ENCODE data around the gene RASSF1. TPM values are rescaled to one million over a fixed set of nuclear protein-coding genes. Genes with fewer than 3 reads are reported as not detected.

Gene RASSF1
- total and polyA plus RNA-seq, 10 of the 15 experiments (the other 5 are each of a cell fraction or from before 2014, with no cell fraction given): 4.4 to 59.6 (median 37.2) TPM

- no peak for FAIRE-seq
- ATAC-seq: no peak
- ChIA-PET CTCF (interaction anchor here (0.8 to 2.5 kb wide), 5 partner anchors 31 to 953 kb away, joined by 3 to 8 read pairs (median 6); no protein-coding TSS in a partner anchor), RAD21 (ENCODE audit: unreplicated experiment) (interaction anchor here (0.6 kb wide), 1 partner anchor 57 kb away, joined by 3 read pairs; the partner anchor contains the start of gene GNAI2), SMC1A (ENCODE audit: uncharacterized antibody, unreplicated experiment) (no interaction called here), POLR2A (interaction anchor here (0.6 to 2.1 kb wide), 4 partner anchors 26 to 59 kb away, joined by 3 to 11 read pairs (median 4); partner anchors contain the start of genes CYB561D2 and NPRL2)
- intact Hi-C loops (cut with micrococcal nuclease; ENCODE audit: unreplicated experiment): no loop called here
- Histone ChIP-seq H2AFZ (ENCODE audit: control insufficient read depth, low read depth, low read length) (peak overlapping the region; percentile 78), H3K79me2 (ENCODE audit: control insufficient read depth, insufficient read depth, low read length) (peaks cover 21% of the 10 kb centered on the region), H3K27ac (ENCODE audit: control insufficient read depth, insufficient read depth) (peak overlapping the region; percentile 66), H3K9ac (ENCODE audit: control insufficient read depth, insufficient read depth, low read length) (peak overlapping the region; percentile 64), H3K27me3 (replicated peaks in 1 of 2; ENCODE audit: control insufficient read depth in 2 of 2, insufficient read depth in 2 of 2, low read length in 1 of 2) (no peaks in the 10 kb centered on the region), H3K4me2 (ENCODE audit: control insufficient read depth, insufficient read depth) (peak overlapping the region; percentile 89), H3K4me3 (peak overlapping the region; percentile 62), H3K4me1 (ENCODE audit: control insufficient read depth, insufficient read depth, low read length) (peaks cover 6% of the 10 kb centered on the region), H4K20me1 (ENCODE audit: control insufficient read depth, insufficient read depth) (no peaks in the 10 kb centered on the region), H3K36me3 (ENCODE audit: control insufficient read depth in 2 of 2, insufficient read depth in 2 of 2, low read length in 1 of 2) (peaks cover 0 to 20% of the 10 kb centered on the region in 2 experiments; a peak in 3 of 4 replicates), H3K9me3 (replicated peaks; ENCODE audit: control insufficient read depth, insufficient read depth, low read length) (no peaks in the 10 kb centered on the region)
- in situ Hi-C loops (cut with MboI): no loop called here
- WGBS (ENCODE audit: insufficient coverage, insufficient replicate concordance, low lambda C conversion rate, missing lambda C conversion rate): 79% methylated on average over 12 of the region's 12 CpGs
- no peak for TF ChIP-seq TARDBP (IDR thresholded peaks at IDR 0.05; ENCODE audit: borderline replicate concordance)
- no peak for TF ChIP-seq SIX5 (IDR thresholded peaks at IDR 0.05; ENCODE audit: low read depth, low read length, severe bottlenecking)
- TF ChIP-seq REST (IDR thresholded peaks at IDR 0.05; ENCODE audit: low read depth, low read length): no peak
- no peak for TF ChIP-seq JUND (IDR thresholded peaks at IDR 0.05; ENCODE audit: low read depth, low read length)
- TF ChIP-seq MTA3 (IDR thresholded peaks at IDR 0.05; ENCODE audit: borderline replicate concordance, low read length): no peak
- no peak for TF ChIP-seq SMAD5 (IDR thresholded peaks at IDR 0.05; ENCODE audit: low read depth)
- TF ChIP-seq EED (IDR thresholded peaks at IDR 0.05; ENCODE audit: low read depth): no peak
- no peak for DNase-seq (ENCODE audit: low read depth, low spot score)
- no TSS peak for BruUV-seq (replicated peaks)
Measured at GRCh38 chr3:50293079-50293801, 47.4 kb downstream of the RASSF1 start.

All from GM12878 (cell line).